GM21619 (cell line): Measurements from ENCODE around the gene WDR55.
"Not testable (repeated sequence)": the region's sequence is repeated elsewhere in the genome, so short reads cannot be mapped to it uniquely, and the experiment has no call there.

ENCODE experiments used
- ATAC-seq: cut with Tn5 transposase; IDR thresholded peaks from one replicate; pipeline ENCODE4 v1.9.1; 2021; ENCODE audit not compliant: unreplicated experiment

The WDR55 gene

GRCh38 chr5:140707812-140708211, 43.1 kb downstream of the WDR55 start:
- ATAC-seq = no peak

GRCh38 chr5:140708787-140709186, 44.1 kb downstream of the WDR55 start:
- not testable (repeated sequence) for ATAC-seq

DNA sequence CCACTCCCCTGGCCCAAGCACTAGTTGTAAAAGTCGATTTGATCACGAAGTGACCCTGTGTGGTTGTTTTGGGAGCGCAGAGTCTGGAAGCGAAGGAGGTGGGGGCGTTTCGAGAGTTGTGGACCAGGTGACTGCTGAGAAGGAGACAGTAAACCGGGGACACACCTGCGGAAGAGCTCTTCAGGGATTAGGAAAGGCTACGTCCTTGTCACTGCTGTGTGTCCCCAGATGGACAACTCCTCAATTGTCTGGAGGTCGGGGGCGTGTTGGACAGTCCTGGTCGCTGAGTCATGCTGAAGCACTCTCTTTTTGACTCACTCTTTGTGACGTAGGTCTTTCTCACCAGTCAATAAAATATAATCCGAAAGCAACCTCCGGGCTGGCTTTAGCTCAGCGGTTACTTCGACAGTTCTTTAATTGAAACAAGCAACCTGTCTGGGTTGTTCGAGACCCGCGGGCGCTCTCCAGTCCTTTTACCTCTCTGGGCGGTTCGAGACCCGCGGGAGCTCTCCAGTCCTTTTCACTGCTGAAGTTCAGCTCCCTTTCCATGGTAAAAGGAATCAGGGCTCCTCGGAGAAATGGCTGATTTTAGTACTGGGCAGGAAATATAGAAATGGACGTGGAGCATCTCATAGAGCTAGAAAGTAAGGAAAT, 46.3 kb downstream of the WDR55 start:
- peak; percentile 86 for ATAC-seq

DNA sequence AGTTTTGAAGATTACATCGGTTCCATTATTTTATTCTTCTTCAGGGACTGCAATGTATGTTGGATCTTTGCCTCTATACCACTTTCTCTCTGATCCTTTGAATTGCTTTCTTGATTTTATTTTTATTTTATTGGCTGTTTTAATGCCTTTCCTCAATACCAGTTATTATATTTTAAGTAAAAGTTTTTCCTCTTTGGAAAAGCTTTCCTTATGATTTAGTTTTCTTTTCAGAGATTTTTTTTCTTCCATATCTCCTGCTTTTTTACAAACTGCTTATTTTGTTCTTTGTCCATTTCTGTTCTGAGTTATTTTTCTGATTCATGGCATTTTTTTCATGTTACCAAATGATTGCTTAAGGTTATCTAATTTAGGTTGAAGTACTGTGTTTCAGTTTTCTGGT, 47.1 kb downstream of the WDR55 start:
- ATAC-seq = no peak

DNA sequence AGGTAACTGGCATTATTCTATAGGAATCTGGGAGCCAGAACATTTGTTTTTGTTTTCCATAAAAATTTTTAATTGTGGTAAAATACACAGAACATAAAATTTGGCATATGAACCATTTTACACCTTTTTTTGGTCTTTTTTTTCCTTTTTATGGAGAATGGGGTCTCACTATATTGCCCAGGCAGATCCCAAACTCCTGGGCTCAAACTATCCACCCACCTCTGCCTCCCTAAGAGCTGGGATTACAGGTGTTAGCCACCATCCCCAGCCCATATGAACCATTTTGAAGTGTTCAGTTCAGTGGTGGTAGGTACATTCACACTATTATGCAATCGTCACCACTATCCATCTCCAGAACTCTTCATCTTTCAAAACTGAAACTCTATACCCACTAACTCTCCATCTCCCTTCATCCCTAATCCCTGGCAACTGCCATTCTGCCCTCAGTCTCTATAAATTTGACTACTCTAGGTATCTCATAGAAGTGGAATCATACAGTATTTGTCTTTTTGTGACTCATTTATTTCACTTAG, 48.9 kb downstream of the WDR55 start:
- ATAC-seq = no peak

DNA sequence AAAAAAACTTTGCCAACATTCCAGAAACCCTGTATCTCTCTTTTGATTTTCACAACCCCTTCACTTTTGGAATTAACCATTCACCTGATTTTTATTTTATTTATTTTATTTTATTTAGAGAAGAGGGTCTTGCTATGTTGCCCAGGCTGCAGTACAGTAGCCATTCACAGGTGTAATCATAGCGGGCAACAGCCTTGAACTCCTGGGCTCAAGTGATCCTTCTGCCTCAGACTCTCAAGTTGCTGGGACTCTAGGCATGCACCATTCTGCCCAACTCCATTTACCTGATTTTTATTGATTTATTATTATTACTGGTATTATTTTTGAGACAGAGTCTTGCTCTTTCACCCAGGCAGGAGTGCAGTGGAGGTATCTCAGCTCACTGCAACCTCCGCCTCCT, 51.5 kb downstream of the WDR55 start:
- not testable (repeated sequence) for ATAC-seq

- no peak for ATAC-seq
Observed at GRCh38 chr5:140718266-140718592, 53.5 kb downstream of the WDR55 start.

GRCh38 chr5:140720738-140721137, 56.0 kb downstream of the WDR55 start:
- not testable (repeated sequence) for ATAC-seq

DNA sequence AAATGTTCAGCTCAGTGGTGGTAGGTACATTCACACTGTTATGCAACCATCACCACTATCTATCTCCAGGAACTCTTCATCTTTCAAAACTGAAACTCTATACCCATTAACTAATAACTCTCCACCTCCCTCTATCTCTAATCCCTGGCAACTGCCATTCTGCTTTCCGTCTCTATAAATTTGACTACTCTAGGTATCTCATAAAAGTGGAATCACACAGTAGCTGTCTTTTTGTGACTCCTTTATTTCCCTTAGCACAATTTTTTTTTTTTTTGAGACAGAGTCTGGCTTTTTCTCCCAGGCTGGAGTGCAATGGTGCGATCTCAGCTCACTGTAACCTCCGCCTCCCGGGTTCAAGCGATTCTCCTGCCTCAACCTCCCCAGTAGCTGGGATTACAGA, 56.7 kb downstream of the WDR55 start:
- not testable (repeated sequence) for ATAC-seq
